ENCODE data around the gene RAB3B.
"Not testable (repeated sequence)": the region's sequence is repeated elsewhere in the genome, so short reads cannot be mapped to it uniquely, and the experiment has no call there.

Gene RAB3B

GRCh38 chr1:51988254-51988653 lies 2.2 kb downstream of the RAB3B start:
- ATAC-seq, result no peak

DNA sequence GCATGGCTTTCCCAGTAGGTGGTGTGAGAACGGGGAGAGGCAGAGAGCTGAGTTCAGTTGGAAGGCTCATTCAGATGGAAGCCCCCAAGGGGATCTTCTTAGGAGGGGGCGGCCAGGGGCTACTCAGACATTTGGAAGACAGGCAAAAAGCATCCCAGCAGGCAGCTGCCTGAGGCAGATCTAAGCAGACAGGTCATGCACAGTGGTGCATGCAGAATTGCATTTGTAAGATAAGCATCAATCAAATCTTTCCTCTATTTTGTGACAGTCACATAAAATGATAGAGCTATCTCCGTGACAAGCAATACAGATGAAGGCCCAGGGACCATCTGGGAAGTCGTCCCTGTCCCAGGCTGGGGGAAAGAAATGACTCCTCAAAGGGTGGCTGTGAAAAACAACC lies 3.8 kb downstream of the RAB3B start:
- ATAC-seq, result no peak

DNA sequence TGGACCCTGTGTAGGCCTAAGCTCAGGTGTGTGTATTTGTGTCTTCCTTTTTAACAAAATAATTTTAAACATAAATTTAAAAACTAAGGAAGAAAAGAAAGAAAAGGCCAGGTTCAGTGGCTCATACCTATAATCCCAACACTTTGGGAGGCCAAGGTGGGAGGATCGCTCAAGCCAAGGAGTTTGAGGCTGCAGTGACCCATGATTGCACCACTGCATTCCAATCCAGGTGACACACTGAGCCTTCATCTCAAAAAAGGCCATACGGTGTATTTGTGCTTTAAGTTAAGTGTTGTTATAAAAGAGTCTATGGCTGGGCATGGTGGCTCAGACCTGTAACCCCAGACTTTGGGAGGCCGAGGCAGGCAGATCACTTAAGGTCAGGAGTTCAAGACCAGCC lies 8.3 kb downstream of the RAB3B start:
- ATAC-seq, result no peak

- ATAC-seq, result no peak
Observed at GRCh38 chr1:51981555-51981954, 8.9 kb downstream of the RAB3B start.

GRCh38 chr1:51978099-51978498 lies 12.4 kb downstream of the RAB3B start:
- no peak for ATAC-seq

- ATAC-seq, result no peak
Observed at GRCh38 chr1:51976846-51977602, 13.5 kb downstream of the RAB3B start.

DNA sequence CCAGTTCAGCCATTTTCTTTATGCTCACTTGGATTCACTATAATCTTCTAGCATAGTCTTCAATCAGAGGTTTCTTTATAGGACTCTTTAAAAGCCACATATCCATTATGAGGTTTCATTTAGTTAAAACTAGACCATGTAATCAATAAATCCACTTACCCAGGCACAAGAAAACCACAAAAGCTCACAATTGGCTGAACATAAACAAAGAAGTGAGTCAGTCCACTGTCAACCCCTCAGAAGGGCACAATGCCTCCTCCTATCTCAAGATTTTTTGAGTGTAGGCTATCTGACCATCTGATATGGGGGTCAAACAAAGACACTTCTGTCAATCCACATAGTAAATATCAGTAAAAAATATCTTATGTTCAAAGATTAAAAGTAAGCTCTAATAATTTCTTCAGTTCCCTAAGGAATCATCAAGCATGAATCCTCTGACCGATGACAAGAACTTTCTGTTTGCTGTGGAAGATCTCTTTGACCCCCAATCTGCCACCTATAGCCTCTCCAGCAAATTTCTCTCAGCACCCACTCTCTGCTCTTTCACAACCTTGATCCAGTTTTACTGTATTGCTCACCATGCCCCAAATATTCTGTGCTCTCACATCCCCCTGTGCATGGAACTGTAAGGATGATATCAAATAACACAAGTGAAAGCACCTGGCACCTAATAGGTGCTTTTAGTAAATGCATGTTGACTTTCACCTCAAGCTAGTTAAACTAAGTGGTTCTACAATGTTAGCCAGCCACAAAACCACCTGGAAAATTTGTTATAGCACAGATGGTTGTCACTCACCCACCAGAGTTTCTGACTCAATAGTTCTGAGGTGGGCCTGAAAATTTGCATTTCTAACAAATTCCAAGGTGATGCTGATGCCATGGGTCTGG lies 16.7 kb downstream of the RAB3B start:
- ATAC-seq, result no peak

- ATAC-seq, result no peak
Observed at GRCh38 chr1:51969038-51969705, 21.3 kb downstream of the RAB3B start.

- no peak for ATAC-seq
Observed at GRCh38 chr1:51968632-51969031, 21.9 kb downstream of the RAB3B start.

- ATAC-seq, result not testable (repeated sequence)
Observed at GRCh38 chr1:51967213-51967791, 23.2 kb downstream of the RAB3B start.

- ATAC-seq, result no peak
Observed at GRCh38 chr1:51966559-51966958, 23.9 kb downstream of the RAB3B start.

GRCh38 chr1:51964309-51964696 lies 26.2 kb downstream of the RAB3B start:
- no peak for ATAC-seq

GRCh38 chr1:51963592-51964308 lies 26.8 kb downstream of the RAB3B start:
- ATAC-seq, result no peak

DNA sequence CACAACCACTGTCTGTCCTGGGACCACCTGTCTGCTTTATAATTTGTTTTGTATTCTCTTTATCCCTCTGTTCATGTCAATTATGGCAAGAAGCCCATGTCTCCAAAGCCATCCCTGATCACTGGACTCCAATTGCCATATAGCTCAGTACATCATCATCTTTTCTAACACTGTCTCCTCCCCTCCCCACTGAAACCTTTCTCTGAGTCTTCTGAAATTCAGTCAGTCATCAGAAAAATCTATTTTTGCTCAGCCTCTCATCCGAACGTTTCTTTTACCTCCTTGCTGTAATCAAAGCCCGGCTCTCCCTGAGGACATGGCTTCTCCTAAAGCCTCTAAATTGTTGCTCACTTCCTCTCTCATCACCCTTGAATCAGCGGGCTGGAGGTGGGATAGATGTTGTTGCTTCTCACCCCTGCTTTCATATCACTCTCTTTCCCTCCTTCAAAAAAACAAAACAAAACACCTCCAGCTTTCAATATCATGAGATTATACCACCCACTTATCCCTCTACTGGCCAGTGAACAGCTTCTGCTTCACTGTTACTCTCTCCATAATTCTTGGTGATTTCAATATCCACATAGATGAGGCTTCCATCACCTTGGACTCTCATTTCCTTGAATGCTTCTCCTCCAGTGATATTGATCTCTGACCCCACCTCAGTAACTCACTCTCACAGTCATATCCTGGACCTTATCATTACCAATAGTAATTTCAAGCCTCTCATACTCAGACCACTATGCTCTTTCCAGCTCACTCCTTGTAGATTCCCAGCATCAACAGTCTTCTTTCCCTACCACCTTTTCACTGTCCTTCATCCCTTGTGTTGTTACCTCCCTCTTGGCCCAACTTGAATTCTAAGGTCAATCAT lies 27.8 kb downstream of the RAB3B start:
- no peak for ATAC-seq

- no peak for ATAC-seq
Observed at GRCh38 chr1:51961954-51962353, 28.5 kb downstream of the RAB3B start.

GRCh38 chr1:51961231-51961630 lies 29.3 kb downstream of the RAB3B start:
- no peak for ATAC-seq

DNA sequence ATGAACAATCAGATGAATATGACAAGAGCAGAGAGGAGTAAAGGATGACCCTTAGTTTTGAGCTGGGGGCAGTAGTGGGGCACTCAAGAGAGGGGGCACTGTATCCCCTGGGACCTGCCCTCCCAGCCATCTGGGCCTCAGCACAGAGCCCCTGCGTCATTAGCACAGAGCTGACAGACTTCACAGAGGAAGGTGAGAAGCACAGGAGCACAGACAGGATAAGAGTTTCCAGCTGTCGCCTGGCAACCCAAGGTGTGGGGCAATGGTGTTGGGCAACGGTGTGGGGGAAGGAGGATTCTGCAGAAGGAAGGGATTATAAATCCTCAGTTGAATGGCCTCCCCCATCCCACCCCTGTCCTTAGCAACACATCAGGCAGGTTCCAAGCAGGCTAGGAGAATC lies 30.2 kb downstream of the RAB3B start:
- ATAC-seq, result no peak

DNA sequence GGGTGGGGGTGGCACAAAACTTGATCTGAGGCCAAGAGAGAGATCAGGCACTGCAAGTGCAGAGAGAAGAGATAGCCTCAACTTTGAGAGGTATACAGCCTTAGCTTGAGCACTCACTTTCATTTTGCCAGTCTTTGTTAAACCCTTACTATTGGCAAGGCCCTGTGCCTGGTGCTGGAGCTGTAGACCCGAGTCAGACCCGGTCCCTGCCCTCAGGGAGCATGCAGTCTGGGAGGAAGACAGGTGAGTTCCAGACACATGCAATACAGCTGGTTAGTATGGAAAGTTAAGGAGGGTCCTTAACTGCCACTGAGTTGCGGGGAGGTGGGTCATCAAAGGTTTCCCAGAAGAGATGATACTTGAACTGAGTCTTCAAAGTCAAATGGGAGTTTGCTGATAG lies 31.7 kb downstream of the RAB3B start:
- no peak for ATAC-seq

DNA sequence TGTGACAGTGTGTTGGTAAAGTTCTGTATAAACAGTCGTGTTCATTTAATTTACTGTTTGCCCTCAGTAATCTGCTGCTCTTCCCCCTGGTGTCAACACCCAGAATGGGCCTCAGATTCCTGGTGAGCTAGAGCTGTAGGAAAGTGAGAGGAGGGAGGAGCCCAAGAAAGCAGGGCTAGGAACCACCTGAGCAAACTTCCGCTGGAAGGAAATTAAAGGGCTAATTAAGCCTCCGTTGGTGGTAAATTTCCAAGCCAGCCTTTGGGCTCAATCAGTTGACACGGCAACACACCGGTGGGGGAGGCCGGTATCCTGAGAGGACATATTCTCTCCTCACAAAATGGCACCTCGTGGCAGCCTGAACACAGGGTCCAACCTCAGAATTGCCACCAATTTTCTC lies 32.9 kb downstream of the RAB3B start:
- no peak for ATAC-seq

- no peak for ATAC-seq
Observed at GRCh38 chr1:51956528-51957509, 33.7 kb downstream of the RAB3B start.
